DOHH2 (cell line): ENCODE measurements around the gene PSMB10.

ENCODE experiments used
- CTCF ChIP-seq: fragments of 200-600 bp; sonication (generic); IDR thresholded peaks from one replicate; pipeline ENCODE4 v1.5.1; 2014; ENCODE audit warnings: antibody characterized with exemption, mild to moderate bottlenecking, low read depth, low read length; ENCODE audit not compliant: poor library complexity, severe bottlenecking
- EZH2phosphoT487 ChIP-seq: fragments of 200-600 bp; sonication (generic); IDR thresholded peaks from 2 replicates; pipeline ENCODE4 v1.6.1; 2017; ENCODE audit warnings: borderline replicate concordance, mild to moderate bottlenecking, antibody characterized with exemption, low read length, moderate library complexity, mixed read lengths

- TF ChIP-seq CTCF (no peak), EZH2phosphoT487 (no peak)
Measured at GRCh38 chr16:67964477-67965131, 28.0 kb upstream of the PSMB10 start.
